ENCODE measurements around the gene HIVEP3. TPM values are rescaled to one million over a fixed set of nuclear protein-coding genes. Genes with fewer than 3 reads are reported as not detected.

The HIVEP3 gene
- total RNA-seq, 1 donor from 2014 or later, result 5.8 TPM

DNA sequence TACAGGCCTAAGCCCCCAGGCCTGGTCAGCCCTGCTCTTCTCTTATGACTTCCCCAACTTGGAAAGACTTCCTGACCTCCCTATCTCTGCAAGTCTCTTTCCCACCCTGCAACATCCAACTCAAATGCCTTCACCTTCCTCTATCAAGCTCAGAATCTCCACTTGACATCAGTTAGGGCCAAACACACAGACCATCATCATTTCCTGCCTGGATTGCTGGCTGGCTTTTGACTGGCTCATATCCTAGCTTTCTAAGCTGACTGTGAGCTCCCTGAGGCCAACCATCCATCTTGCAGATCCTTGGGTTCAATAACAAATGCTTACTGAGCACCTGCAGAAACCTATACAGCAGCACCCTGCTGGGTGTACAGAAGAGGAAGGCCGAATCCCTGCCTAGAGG is 296.9 kb downstream of the HIVEP3 start:
- no peaks in the 10 kb centered on the region for H3K36me3 ChIP-seq (ENCODE audit: control insufficient read depth, insufficient read depth, low read length)
- no peak overlapping the region for H3K4me3 ChIP-seq (ENCODE audit: low read depth, low read length)
- H3K27me3 ChIP-seq (ENCODE audit: control insufficient read depth, insufficient read depth, low read length), result no peaks in the 10 kb centered on the region
- TF ChIP-seq, protein P1, sequence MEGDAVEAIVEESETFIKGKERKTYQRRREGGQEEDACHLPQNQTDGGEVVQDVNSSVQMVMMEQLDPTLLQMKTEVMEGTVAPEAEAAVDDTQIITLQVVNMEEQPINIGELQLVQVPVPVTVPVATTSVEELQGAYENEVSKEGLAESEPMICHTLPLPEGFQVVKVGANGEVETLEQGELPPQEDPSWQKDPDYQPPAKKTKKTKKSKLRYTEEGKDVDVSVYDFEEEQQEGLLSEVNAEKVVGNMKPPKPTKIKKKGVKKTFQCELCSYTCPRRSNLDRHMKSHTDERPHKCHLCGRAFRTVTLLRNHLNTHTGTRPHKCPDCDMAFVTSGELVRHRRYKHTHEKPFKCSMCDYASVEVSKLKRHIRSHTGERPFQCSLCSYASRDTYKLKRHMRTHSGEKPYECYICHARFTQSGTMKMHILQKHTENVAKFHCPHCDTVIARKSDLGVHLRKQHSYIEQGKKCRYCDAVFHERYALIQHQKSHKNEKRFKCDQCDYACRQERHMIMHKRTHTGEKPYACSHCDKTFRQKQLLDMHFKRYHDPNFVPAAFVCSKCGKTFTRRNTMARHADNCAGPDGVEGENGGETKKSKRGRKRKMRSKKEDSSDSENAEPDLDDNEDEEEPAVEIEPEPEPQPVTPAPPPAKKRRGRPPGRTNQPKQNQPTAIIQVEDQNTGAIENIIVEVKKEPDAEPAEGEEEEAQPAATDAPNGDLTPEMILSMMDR (IDR thresholded peaks at IDR 0.05; ENCODE audit: insufficient read depth, low read length, poor library complexity, severe bottlenecking), result no peak
- DNase-seq (ENCODE audit: low read depth), result no peak

DNA sequence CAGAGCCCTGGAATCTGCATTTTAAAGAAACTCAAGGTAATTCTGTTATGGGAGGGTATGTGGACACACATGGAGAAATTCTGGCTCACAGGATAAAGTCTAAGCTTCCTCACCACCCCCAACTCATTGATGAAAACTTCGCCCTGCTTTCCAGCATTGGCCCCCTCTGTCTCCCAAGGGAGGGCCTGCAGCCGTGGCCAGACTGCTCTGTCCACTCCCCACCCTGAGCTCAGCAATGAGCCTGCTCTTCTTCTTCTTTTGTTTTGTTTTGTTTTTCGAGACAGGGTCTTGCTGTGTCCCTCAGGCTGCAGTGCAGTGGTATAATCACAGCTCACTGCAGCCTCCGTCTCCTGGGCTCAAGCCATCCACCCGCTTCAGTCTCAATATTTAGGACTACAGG is 297.5 kb downstream of the HIVEP3 start:
- no peaks in the 10 kb centered on the region for H3K27me3 ChIP-seq (ENCODE audit: control insufficient read depth, insufficient read depth, low read length)
- no peak overlapping the region for H3K4me3 ChIP-seq (ENCODE audit: low read depth, low read length)
- DNase-seq (ENCODE audit: low read depth), result no peak
- no peaks in the 10 kb centered on the region for H3K36me3 ChIP-seq (ENCODE audit: control insufficient read depth, insufficient read depth, low read length)
- TF ChIP-seq, protein P1 (IDR thresholded peaks at IDR 0.05; ENCODE audit: insufficient read depth, low read length, poor library complexity, severe bottlenecking), result no peak

DNA sequence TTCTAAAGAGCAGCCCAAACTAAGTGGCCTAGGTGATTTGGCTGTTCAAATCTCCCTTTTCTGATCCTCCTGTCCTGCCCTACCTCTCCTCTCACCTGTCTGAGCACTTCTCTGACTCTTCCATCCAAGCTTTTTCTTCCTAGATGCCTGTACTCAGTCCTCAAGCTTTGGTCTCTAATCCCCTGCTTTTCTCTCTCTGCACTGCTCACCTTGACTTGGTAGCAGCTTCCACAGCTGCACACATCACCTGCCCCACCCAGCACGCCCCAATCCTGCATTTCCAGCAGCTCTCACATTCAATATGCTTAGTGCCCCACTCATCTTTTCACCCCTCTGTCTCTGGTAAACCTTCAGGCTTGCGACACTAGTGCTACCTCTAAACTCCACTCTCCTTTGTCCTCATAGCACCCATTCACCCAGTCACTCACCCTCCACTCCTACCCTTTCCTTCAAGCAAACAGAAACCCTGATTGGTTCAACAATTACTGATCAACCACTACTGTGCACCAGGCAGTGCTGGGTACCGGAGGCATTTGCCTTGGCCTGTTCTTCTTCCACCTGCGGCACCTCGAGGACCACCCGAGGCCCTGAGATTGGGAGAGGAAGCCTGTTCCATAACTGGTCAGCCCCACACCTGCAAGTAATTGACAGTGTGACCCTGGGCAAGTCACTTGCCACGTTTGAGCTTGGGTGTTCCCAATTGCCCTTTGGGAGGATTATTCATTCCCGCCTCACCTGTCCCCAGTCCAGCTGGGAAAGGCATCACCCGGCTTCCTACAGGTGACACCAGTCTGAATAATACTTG is 298.2 kb downstream of the HIVEP3 start:
- Histone ChIP-seq H3K36me3 (ENCODE audit: control insufficient read depth, insufficient read depth, low read length) (no peaks in the 10 kb centered on the region), H3K27me3 (ENCODE audit: control insufficient read depth, insufficient read depth, low read length) (no peaks in the 10 kb centered on the region), H3K4me3 (ENCODE audit: low read depth, low read length) (no peak overlapping the region)
- TF ChIP-seq, protein P1 (IDR thresholded peaks at IDR 0.05; ENCODE audit: insufficient read depth, low read length, poor library complexity, severe bottlenecking), result no peak
- DNase-seq (ENCODE audit: low read depth), result no peak

DNA sequence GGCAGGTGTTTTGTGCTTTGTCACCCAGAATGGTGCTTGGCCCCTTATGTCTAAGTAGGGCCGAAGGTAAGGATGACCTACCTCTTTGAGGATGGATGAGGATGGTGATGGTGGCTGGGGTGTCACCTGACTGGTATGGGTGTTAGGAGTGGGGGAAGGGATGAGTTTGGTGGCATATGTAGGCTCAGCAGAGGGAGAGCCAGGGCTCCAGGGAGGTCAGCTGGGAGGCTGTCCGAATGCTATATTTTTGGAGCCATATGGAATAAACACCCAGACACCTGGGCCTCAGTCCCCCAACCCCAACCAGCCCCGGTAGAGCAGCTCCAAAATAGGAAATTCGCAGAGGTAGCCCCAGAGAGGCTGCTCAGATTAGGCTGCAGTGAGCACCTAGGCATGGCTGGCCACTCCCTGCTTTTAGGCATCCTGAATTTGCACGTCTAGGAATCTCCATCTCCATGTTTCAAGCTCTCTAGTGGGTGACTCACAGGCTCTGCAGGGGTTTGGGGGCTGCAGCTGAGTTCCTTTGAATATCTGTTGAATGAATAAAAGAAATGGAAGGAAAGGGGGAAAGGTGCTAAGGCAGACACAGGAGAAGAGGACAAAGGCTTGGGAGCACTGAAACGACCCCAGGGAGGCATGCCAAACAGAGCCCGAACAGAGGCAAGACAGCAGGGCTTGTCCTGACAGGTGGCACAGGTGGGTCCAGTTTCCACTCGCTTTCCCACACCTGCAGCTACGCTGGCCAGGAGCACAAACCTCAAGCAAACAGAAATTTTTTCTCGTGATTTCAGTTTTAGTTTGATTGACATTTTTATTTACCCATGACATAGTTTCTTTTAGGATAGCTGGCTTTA is 299.0 kb downstream of the HIVEP3 start:
- Histone ChIP-seq H3K36me3 (ENCODE audit: control insufficient read depth, insufficient read depth, low read length) (no peaks in the 10 kb centered on the region), H3K4me3 (ENCODE audit: low read depth, low read length) (no peak overlapping the region), H3K27me3 (ENCODE audit: control insufficient read depth, insufficient read depth, low read length) (no peaks in the 10 kb centered on the region)
- TF ChIP-seq, protein P1 (IDR thresholded peaks at IDR 0.05; ENCODE audit: insufficient read depth, low read length, poor library complexity, severe bottlenecking), result no peak
- no peak for DNase-seq (ENCODE audit: low read depth)

DNA sequence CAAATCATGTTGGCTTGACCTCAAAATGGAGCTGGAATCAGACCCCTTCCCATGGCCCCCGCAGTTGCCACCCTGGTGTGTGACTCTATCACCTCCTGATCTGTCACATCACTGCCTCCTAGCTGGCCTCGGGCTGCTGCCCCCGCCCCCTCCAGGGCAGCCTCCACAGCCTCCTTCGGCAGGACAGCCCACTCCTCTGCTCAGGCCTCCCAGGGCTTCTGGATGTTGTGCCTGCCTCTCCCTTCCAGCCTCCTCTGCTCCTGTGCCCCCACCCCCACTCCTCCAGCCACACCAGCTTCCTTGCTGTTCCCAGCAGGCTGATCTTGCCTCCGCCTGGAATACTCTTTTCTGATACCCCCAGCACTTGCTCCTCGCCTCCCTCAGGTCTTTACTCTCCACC is 299.9 kb downstream of the HIVEP3 start:
- Histone ChIP-seq H3K4me3 (ENCODE audit: low read depth, low read length) (no peak overlapping the region), H3K36me3 (ENCODE audit: control insufficient read depth, insufficient read depth, low read length) (no peaks in the 10 kb centered on the region), H3K27me3 (ENCODE audit: control insufficient read depth, insufficient read depth, low read length) (no peaks in the 10 kb centered on the region)
- TF ChIP-seq, protein P1 (IDR thresholded peaks at IDR 0.05; ENCODE audit: insufficient read depth, low read length, poor library complexity, severe bottlenecking), result no peak
- no peak for DNase-seq (ENCODE audit: low read depth)
